ENCODE measurements around the gene CLIP4.

GRCh38 chr2:29066997-29067605 is 48.1 kb upstream of the CLIP4 start:
- TF ChIP-seq CSRNP3 (CRISPR knock-in tag; IDR thresholded peaks at IDR 0.05) = no peak
- no peak for TF ChIP-seq TOX (CRISPR knock-in tag; IDR thresholded peaks at IDR 0.05; ENCODE audit: borderline replicate concordance)
- TF ChIP-seq CREB5 (CRISPR knock-in tag; IDR thresholded peaks at IDR 0.05; ENCODE audit: low read depth) = no peak
- TF ChIP-seq TCF4 (CRISPR knock-in tag; IDR thresholded peaks at IDR 0.05; ENCODE audit: borderline replicate concordance) = no peak
- no peak for TF ChIP-seq ARNTL (CRISPR knock-in tag; IDR thresholded peaks at IDR 0.05; ENCODE audit: borderline replicate concordance, low read depth)
- TF ChIP-seq ZFP30 (CRISPR knock-in tag; IDR thresholded peaks at IDR 0.05) = no peak
- no peak for TF ChIP-seq GLIS3 (CRISPR knock-in tag; IDR thresholded peaks at IDR 0.05)
- no peak for TF ChIP-seq ZNF8 (CRISPR knock-in tag; IDR thresholded peaks at IDR 0.05)
- no peak for TF ChIP-seq CSDC2 (CRISPR knock-in tag; IDR thresholded peaks at IDR 0.05)
- TF ChIP-seq PPARA (CRISPR knock-in tag; IDR thresholded peaks at IDR 0.05; ENCODE audit: borderline replicate concordance) = no peak
- no peak for TF ChIP-seq PATZ1 (CRISPR knock-in tag; IDR thresholded peaks at IDR 0.05; ENCODE audit: borderline replicate concordance)
- no peak for TF ChIP-seq ZNF70 (CRISPR knock-in tag; IDR thresholded peaks at IDR 0.05)
- TF ChIP-seq ISL1 (CRISPR knock-in tag; IDR thresholded peaks at IDR 0.05) = no peak

Data from SK-N-SH treated with all-trans-retinoic acid at 6 μM for 48 hours (cell line).